C4-2B (cell line): ENCODE data around the gene TMEM39B.

Experiments
- H3K27ac ChIP-seq: fragments of 450-650 bp; 2 replicates; pipeline ENCODE4 v1.5.1; 2017
- ZFX ChIP-seq: fragments of 450-650 bp; IDR thresholded peaks from 2 replicates; pipeline ENCODE4 v1.6.1; 2017
- TF ChIP-seq, protein P1 (sequence below): fragments of 450-650 bp; conservative IDR thresholded peaks from 2 replicates; pipeline ENCODE4 v1.5.1; 2017; ENCODE audit warnings: mild to moderate bottlenecking

TMEM39B gene

GRCh38 chr1:32150847-32151246, 78.1 kb downstream of the TMEM39B start:
- no peak overlapping the region for H3K27ac ChIP-seq
- TF ChIP-seq, protein P1, sequence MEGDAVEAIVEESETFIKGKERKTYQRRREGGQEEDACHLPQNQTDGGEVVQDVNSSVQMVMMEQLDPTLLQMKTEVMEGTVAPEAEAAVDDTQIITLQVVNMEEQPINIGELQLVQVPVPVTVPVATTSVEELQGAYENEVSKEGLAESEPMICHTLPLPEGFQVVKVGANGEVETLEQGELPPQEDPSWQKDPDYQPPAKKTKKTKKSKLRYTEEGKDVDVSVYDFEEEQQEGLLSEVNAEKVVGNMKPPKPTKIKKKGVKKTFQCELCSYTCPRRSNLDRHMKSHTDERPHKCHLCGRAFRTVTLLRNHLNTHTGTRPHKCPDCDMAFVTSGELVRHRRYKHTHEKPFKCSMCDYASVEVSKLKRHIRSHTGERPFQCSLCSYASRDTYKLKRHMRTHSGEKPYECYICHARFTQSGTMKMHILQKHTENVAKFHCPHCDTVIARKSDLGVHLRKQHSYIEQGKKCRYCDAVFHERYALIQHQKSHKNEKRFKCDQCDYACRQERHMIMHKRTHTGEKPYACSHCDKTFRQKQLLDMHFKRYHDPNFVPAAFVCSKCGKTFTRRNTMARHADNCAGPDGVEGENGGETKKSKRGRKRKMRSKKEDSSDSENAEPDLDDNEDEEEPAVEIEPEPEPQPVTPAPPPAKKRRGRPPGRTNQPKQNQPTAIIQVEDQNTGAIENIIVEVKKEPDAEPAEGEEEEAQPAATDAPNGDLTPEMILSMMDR = no peak
- no peak for TF ChIP-seq ZFX

DNA sequence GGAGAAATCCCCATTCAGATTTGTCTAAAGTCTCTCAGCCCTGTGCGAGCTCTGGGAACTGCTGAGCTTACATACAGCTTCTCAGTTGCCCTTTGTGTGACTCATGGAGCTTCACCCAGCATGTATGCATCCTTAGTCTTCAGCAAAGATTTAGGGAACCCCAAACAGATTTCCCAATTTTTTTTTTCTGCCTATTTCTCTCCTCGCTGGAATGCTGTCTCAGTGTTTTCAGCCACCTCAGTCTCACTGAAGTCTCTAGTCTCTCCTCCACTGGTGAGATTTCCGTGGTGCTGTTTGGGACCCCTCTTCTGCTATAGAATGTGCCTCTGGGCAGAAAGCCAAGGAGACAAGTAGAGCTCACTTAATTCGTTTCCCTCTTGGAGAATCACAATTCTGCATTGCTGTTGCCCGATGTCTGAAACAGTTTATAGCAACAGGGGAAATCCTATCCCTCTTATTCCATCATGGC, 78.6 kb downstream of the TMEM39B start:
- TF ChIP-seq, protein P1 = no peak
- TF ChIP-seq ZFX = no peak
- H3K27ac ChIP-seq = no peak overlapping the region
